ENCODE measurements around the gene KIAA0930. TPM values are rescaled to one million over a fixed set of nuclear protein-coding genes. Genes with fewer than 3 reads are reported as not detected.

The KIAA0930 gene
- total and polyA plus RNA-seq, 5 donors from 2014 or later, result 0.70 to 21.3 (median 2.0) TPM

- Mint-ChIP-seq H3K9me3 (no peaks in the 10 kb centered on the region), H3K27me3 (no peaks in the 10 kb centered on the region), H3K4me1 (peaks cover 0 to 19% (median 9%) of the 10 kb centered on the region in 4 donors), H3K4me3 (no peak overlapping the region), H3K27ac (no peak overlapping the region), H3K36me3 (peaks cover 3% of the 10 kb centered on the region)
- Histone ChIP-seq H3K27ac (ENCODE audit: insufficient read depth, low read length, poor library complexity, severe bottlenecking) (no peak overlapping the region), H3K4me3 (ENCODE audit: low read depth, low read length) (no peak overlapping the region), H3K27me3 (ENCODE audit: control insufficient read depth, insufficient read depth, low read length) (no peaks in the 10 kb centered on the region), H3K9me3 (ENCODE audit: control insufficient read depth in 2 of 2, low read length in 2 of 2) (no peaks in the 10 kb centered on the region), H3K36me3 (ENCODE audit: control insufficient read depth, insufficient read depth, low read length) (no peaks in the 10 kb centered on the region), H3K4me1 (ENCODE audit: control insufficient read depth, insufficient read depth, low read length, poor library complexity, severe bottlenecking) (peaks cover 12% of the 10 kb centered on the region)
- DNase-seq (no peak), ATAC-seq (ENCODE audit: low read depth in 2 of 2) (no peak)
These were observed 11.1 kb upstream of the KIAA0930 start for GRCh38 chr22:45251825-45252224.

GRCh38 chr22:45248832-45249561 is 8.3 kb upstream of the KIAA0930 start:
- Histone ChIP-seq H3K4me3 (ENCODE audit: low read depth, low read length) (peak overlapping the region; percentile 47), H3K27ac (ENCODE audit: insufficient read depth, low read length, poor library complexity, severe bottlenecking) (no peak overlapping the region), H3K4me1 (ENCODE audit: control insufficient read depth, insufficient read depth, low read length, poor library complexity, severe bottlenecking) (peaks cover 7% of the 10 kb centered on the region), H3K27me3 (ENCODE audit: control insufficient read depth, insufficient read depth, low read length) (no peaks in the 10 kb centered on the region), H3K36me3 (ENCODE audit: control insufficient read depth, insufficient read depth, low read length) (no peaks in the 10 kb centered on the region), H3K9me3 (ENCODE audit: control insufficient read depth in 2 of 2, low read length in 2 of 2) (no peaks in the 10 kb centered on the region)
- H3K27me3 Mint-ChIP-seq, result no peaks in the 10 kb centered on the region
- peaks cover 0 to 20% (median 3%) of the 10 kb centered on the region in 4 donors for H3K4me1 Mint-ChIP-seq
- peak in 1 of 3 donors; percentile 61 for DNase-seq
- peak overlapping the region in 1 of 3 donors; percentile 88 for H3K27ac Mint-ChIP-seq
- peak in 1 of 2 donors; percentile 43 for ATAC-seq (ENCODE audit: low read depth in 2 of 2)
- peak overlapping the region in 1 of 4 donors; percentile 10 for H3K4me3 Mint-ChIP-seq
- H3K36me3 Mint-ChIP-seq, result no peaks in the 10 kb centered on the region
- no peaks in the 10 kb centered on the region for H3K9me3 Mint-ChIP-seq

- Mint-ChIP-seq H3K4me3 (peak overlapping the region in 1 of 4 donors; percentile 44), H3K27me3 (no peaks in the 10 kb centered on the region), H3K27ac (peak overlapping the region; percentile 23 to 99 (median 47)), H3K36me3 (no peaks in the 10 kb centered on the region), H3K4me1 (peaks cover 0 to 23% (median 6%) of the 10 kb centered on the region in 4 donors), H3K9me3 (no peaks in the 10 kb centered on the region)
- Histone ChIP-seq H3K27ac (ENCODE audit: insufficient read depth, low read length, poor library complexity, severe bottlenecking) (peak overlapping the region; percentile 11), H3K36me3 (ENCODE audit: control insufficient read depth, insufficient read depth, low read length) (no peaks in the 10 kb centered on the region), H3K9me3 (ENCODE audit: control insufficient read depth in 2 of 2, low read length in 2 of 2) (no peaks in the 10 kb centered on the region), H3K4me1 (ENCODE audit: control insufficient read depth, insufficient read depth, low read length, poor library complexity, severe bottlenecking) (peaks cover 11% of the 10 kb centered on the region), H3K4me3 (ENCODE audit: low read depth, low read length) (no peak overlapping the region), H3K27me3 (ENCODE audit: control insufficient read depth, insufficient read depth, low read length) (no peaks in the 10 kb centered on the region)
- DNase-seq (no peak), ATAC-seq (ENCODE audit: low read depth in 2 of 2) (no peak)
These were observed 5.6 kb upstream of the KIAA0930 start for GRCh38 chr22:45246060-45246985.

GRCh38 chr22:45244916-45245315 is 4.2 kb upstream of the KIAA0930 start:
- H3K27ac Mint-ChIP-seq, result peak overlapping the region in 1 of 3 donors; percentile 58
- no peaks in the 10 kb centered on the region for H3K36me3 Mint-ChIP-seq
- peak overlapping the region in 1 of 4 donors; percentile 74 for H3K4me3 Mint-ChIP-seq
- Histone ChIP-seq H3K27me3 (ENCODE audit: control insufficient read depth, insufficient read depth, low read length) (no peaks in the 10 kb centered on the region), H3K4me3 (ENCODE audit: low read depth, low read length) (no peak overlapping the region), H3K4me1 (ENCODE audit: control insufficient read depth, insufficient read depth, low read length, poor library complexity, severe bottlenecking) (peaks cover 18% of the 10 kb centered on the region), H3K9me3 (ENCODE audit: control insufficient read depth in 2 of 2, low read length in 2 of 2) (no peaks in the 10 kb centered on the region), H3K27ac (ENCODE audit: insufficient read depth, low read length, poor library complexity, severe bottlenecking) (no peak overlapping the region), H3K36me3 (ENCODE audit: control insufficient read depth, insufficient read depth, low read length) (no peaks in the 10 kb centered on the region)
- no peaks in the 10 kb centered on the region for H3K9me3 Mint-ChIP-seq
- H3K27me3 Mint-ChIP-seq, result no peaks in the 10 kb centered on the region
- peaks cover 0 to 26% (median 10%) of the 10 kb centered on the region in 4 donors for H3K4me1 Mint-ChIP-seq
- ATAC-seq (ENCODE audit: low read depth in 2 of 2), result no peak
- DNase-seq, result no peak

GRCh38 chr22:45242778-45243191 is 2.1 kb upstream of the KIAA0930 start:
- H3K36me3 Mint-ChIP-seq, result peaks cover 4% of the 10 kb centered on the region
- ATAC-seq (ENCODE audit: low read depth in 2 of 2), result no peak
- peaks cover 0 to 31% (median 22%) of the 10 kb centered on the region in 4 donors for H3K4me1 Mint-ChIP-seq
- Histone ChIP-seq H3K4me1 (ENCODE audit: control insufficient read depth, insufficient read depth, low read length, poor library complexity, severe bottlenecking) (peaks cover 24% of the 10 kb centered on the region), H3K4me3 (ENCODE audit: low read depth, low read length) (no peak overlapping the region), H3K36me3 (ENCODE audit: control insufficient read depth, insufficient read depth, low read length) (no peaks in the 10 kb centered on the region), H3K9me3 (ENCODE audit: control insufficient read depth in 2 of 2, low read length in 2 of 2) (no peaks in the 10 kb centered on the region), H3K27me3 (ENCODE audit: control insufficient read depth, insufficient read depth, low read length) (no peaks in the 10 kb centered on the region), H3K27ac (ENCODE audit: insufficient read depth, low read length, poor library complexity, severe bottlenecking) (no peak overlapping the region)
- no peak for DNase-seq
- peak overlapping the region; percentile 33 to 79 (median 59) for H3K4me3 Mint-ChIP-seq
- no peaks in the 10 kb centered on the region for H3K9me3 Mint-ChIP-seq
- H3K27ac Mint-ChIP-seq, result peak overlapping the region in 2 of 3 donors; percentile 76 to 93
- no peaks in the 10 kb centered on the region for H3K27me3 Mint-ChIP-seq

- H3K4me3 ChIP-seq (ENCODE audit: low read depth, low read length), result no peak overlapping the region
- H3K36me3 ChIP-seq (ENCODE audit: control insufficient read depth, insufficient read depth, low read length), result no peaks in the 10 kb centered on the region
- Mint-ChIP-seq H3K4me3 (peak overlapping the region; percentile 88 to 97 (median 94)), H3K4me1 (peaks cover 0 to 47% (median 18%) of the 10 kb centered on the region in 4 donors), H3K9me3 (no peaks in the 10 kb centered on the region), H3K36me3 (peaks cover 4% of the 10 kb centered on the region), H3K27ac (peak overlapping the region; percentile 75 to 91 (median 83)), H3K27me3 (peaks cover 4% of the 10 kb centered on the region)
- DNase-seq, result peak in 2 of 3 donors; percentile 34 to 53
- no peaks in the 10 kb centered on the region for H3K27me3 ChIP-seq (ENCODE audit: control insufficient read depth, insufficient read depth, low read length)
- H3K9me3 ChIP-seq (ENCODE audit: control insufficient read depth in 2 of 2, low read length in 2 of 2), result no peaks in the 10 kb centered on the region
- H3K4me1 ChIP-seq (ENCODE audit: control insufficient read depth, insufficient read depth, low read length, poor library complexity, severe bottlenecking), result peaks cover 17% of the 10 kb centered on the region
- peak; percentile 42 to 49 for ATAC-seq (ENCODE audit: low read depth in 2 of 2)
- no peak overlapping the region for H3K27ac ChIP-seq (ENCODE audit: insufficient read depth, low read length, poor library complexity, severe bottlenecking)
These were observed 437 bp downstream of the KIAA0930 start for GRCh38 chr22:45240104-45240809.

GRCh38 chr22:45239681-45240051 is 1.0 kb downstream of the KIAA0930 start:
- DNase-seq, result no peak
- H3K36me3 Mint-ChIP-seq, result peaks cover 4% of the 10 kb centered on the region
- Histone ChIP-seq H3K9me3 (ENCODE audit: control insufficient read depth in 2 of 2, low read length in 2 of 2) (no peaks in the 10 kb centered on the region), H3K27me3 (ENCODE audit: control insufficient read depth, insufficient read depth, low read length) (no peaks in the 10 kb centered on the region), H3K4me1 (ENCODE audit: control insufficient read depth, insufficient read depth, low read length, poor library complexity, severe bottlenecking) (peaks cover 17% of the 10 kb centered on the region), H3K4me3 (ENCODE audit: low read depth, low read length) (no peak overlapping the region), H3K27ac (ENCODE audit: insufficient read depth, low read length, poor library complexity, severe bottlenecking) (no peak overlapping the region), H3K36me3 (ENCODE audit: control insufficient read depth, insufficient read depth, low read length) (no peaks in the 10 kb centered on the region)
- H3K4me3 Mint-ChIP-seq, result peak overlapping the region; percentile 88 to 97 (median 94)
- no peak for ATAC-seq (ENCODE audit: low read depth in 2 of 2)
- H3K27ac Mint-ChIP-seq, result peak overlapping the region in 1 of 3 donors; percentile 83
- peaks cover 4% of the 10 kb centered on the region for H3K27me3 Mint-ChIP-seq
- H3K4me1 Mint-ChIP-seq, result peaks cover 0 to 47% (median 19%) of the 10 kb centered on the region in 4 donors
- H3K9me3 Mint-ChIP-seq, result no peaks in the 10 kb centered on the region
